ENCODE measurements around the gene HIP1.

- TF ChIP-seq CTCF (IDR thresholded peaks at IDR 0.05 in 2 of 3, conservative IDR thresholded peaks at IDR 0.05 in 1 of 3; ENCODE audit: insufficient read depth in 2 of 3, low read depth in 1 of 3, low read length in 3 of 3) (no peak), POLR2AphosphoS5 (IDR thresholded peaks at IDR 0.05; ENCODE audit: control insufficient read depth, insufficient read depth, low read depth, low read length) (no peak), ZBTB40 (IDR thresholded peaks at IDR 0.05) (no peak), ZBTB40 (CRISPR knock-in tag; IDR thresholded peaks at IDR 0.05) (no peak), ZFP30 (CRISPR knock-in tag; IDR thresholded peaks at IDR 0.05; ENCODE audit: borderline replicate concordance) (no peak), KAT2B (IDR thresholded peaks at IDR 0.05; ENCODE audit: low read depth, low read length) (no peak), DMBX1 (CRISPR knock-in tag; IDR thresholded peaks at IDR 0.05; ENCODE audit: borderline replicate concordance) (no peak), E2F4 (CRISPR knock-in tag; IDR thresholded peaks at IDR 0.05; ENCODE audit: low read depth) (no peak), ZNF639 (CRISPR knock-in tag; conservative IDR thresholded peaks at IDR 0.05 in 1 of 2, IDR thresholded peaks at IDR 0.05 in 1 of 2) (no peak), PHF20 (IDR thresholded peaks at IDR 0.05; ENCODE audit: partially characterized antibody) (no peak), ZNF76 (CRISPR knock-in tag; IDR thresholded peaks at IDR 0.05; ENCODE audit: borderline replicate concordance) (no peak), ATF1 (CRISPR knock-in tag; IDR thresholded peaks at IDR 0.05) (no peak), ATF1 (tag; IDR thresholded peaks at IDR 0.05) (no peak), CHD1 (IDR thresholded peaks at IDR 0.05; ENCODE audit: low read length) (no peak), TAF1 (IDR thresholded peaks at IDR 0.05; ENCODE audit: control insufficient read depth, extremely low read depth, insufficient read depth, low read length, severe bottlenecking) (no peak), CBX5 (IDR thresholded peaks at IDR 0.05; ENCODE audit: borderline replicate concordance, low read depth) (no peak)
These were observed 173.5 kb downstream of the HIP1 start for GRCh38 chr7:75565132-75565837.
